ENCODE data around the gene UBAC2. TPM values are rescaled to one million over a fixed set of nuclear protein-coding genes. Genes with fewer than 3 reads are reported as not detected.

Gene UBAC2
- total RNA-seq, 4 donors from 2014 or later, result 67.3 to 111 (median 93.8) TPM

DNA sequence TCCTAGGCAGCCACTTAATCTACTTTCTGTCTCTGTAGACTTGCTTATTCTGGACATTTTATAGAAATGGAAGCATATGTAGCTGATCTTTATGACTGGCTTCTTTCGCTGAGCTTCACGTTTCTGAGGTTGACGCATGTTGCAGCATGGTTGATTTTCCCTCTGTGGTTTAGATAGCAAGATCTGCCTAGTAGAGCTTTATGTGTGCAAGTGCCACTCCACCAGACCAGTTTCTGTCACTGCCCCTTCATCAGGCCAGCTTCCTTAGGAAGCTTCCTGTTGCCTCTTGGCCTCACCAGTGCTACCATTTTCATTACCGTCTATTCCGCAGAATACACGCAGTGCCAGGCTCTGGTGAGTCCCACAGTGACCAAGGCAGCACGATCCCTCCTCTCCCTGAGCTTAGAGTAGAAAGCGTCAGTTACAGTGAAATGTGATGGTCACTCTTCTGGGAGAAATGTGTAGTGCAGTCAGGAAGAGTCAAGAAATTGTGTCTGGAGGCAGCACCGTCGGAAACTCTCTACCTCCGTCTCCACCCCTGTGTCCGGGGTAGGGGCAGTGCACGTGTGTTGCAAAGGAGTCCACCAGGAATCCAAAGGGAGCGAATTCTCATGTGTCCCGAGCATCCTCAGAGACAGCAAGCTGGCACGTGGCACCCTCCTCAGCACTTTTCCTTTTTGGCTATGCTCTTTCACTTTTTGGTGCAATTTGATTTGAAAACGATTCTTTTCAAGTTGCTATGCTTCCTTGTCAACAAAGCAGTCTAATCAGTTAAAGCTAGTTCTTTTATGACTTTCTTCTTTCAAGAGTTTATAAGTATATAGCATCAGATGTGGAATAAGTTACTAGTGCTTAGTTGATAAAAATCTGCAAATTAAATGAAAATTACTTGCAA, 151.9 kb downstream of the UBAC2 start:
- WGBS, result 85% methylated on average over 17 of the region's 17 CpGs
- Histone ChIP-seq H3K27ac (no peak overlapping the region), H3K36me3 (peaks cover 43% of the 10 kb centered on the region), H3K27me3 (no peaks in the 10 kb centered on the region), H3K4me1 (peaks cover 33% of the 10 kb centered on the region), H3K9me3 (no peaks in the 10 kb centered on the region), H3K4me3 (no peak overlapping the region)
- no peak for DNase-seq (ENCODE audit: low spot score in 2 of 2)
- TF ChIP-seq EP300 (IDR thresholded peaks at IDR 0.05) (no peak), POLR2A (IDR thresholded peaks at IDR 0.05) (no peak), POLR2AphosphoS5 (IDR thresholded peaks at IDR 0.05) (no peak)
- TF ChIP-seq, protein P1, sequence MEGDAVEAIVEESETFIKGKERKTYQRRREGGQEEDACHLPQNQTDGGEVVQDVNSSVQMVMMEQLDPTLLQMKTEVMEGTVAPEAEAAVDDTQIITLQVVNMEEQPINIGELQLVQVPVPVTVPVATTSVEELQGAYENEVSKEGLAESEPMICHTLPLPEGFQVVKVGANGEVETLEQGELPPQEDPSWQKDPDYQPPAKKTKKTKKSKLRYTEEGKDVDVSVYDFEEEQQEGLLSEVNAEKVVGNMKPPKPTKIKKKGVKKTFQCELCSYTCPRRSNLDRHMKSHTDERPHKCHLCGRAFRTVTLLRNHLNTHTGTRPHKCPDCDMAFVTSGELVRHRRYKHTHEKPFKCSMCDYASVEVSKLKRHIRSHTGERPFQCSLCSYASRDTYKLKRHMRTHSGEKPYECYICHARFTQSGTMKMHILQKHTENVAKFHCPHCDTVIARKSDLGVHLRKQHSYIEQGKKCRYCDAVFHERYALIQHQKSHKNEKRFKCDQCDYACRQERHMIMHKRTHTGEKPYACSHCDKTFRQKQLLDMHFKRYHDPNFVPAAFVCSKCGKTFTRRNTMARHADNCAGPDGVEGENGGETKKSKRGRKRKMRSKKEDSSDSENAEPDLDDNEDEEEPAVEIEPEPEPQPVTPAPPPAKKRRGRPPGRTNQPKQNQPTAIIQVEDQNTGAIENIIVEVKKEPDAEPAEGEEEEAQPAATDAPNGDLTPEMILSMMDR (IDR thresholded peaks at IDR 0.05), result no peak

DNA sequence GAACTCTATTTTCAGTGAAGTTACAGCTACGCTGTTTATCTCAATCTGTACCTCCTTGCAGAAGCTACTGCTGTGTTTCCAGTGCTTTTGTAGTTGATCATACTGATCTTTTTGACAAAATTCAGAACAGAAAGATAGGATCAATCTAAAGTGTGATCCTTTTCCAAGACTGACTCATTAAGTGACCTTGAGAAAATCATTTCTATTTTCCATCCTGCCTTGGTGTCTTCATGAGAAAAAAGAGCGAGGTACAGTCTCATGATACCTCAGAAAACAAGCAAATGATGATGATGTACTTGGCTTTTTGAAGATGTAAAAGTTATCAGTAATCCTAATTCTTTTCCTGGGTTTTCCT, 152.6 kb downstream of the UBAC2 start:
- no peak overlapping the region for H3K4me3 ChIP-seq
- H3K27me3 ChIP-seq, result no peaks in the 10 kb centered on the region
- DNase-seq (ENCODE audit: low spot score in 2 of 2), result no peak
- no peak overlapping the region for H3K27ac ChIP-seq
- 98% methylated on average over 2 of the region's 2 CpGs for WGBS
- H3K36me3 ChIP-seq, result peaks cover 42% of the 10 kb centered on the region
- H3K9me3 ChIP-seq, result no peaks in the 10 kb centered on the region
- TF ChIP-seq POLR2A (IDR thresholded peaks at IDR 0.05) (no peak), EP300 (IDR thresholded peaks at IDR 0.05) (no peak), POLR2AphosphoS5 (IDR thresholded peaks at IDR 0.05) (no peak)
- TF ChIP-seq, protein P1 (IDR thresholded peaks at IDR 0.05), result no peak
- H3K4me1 ChIP-seq, result peaks cover 33% of the 10 kb centered on the region

DNA sequence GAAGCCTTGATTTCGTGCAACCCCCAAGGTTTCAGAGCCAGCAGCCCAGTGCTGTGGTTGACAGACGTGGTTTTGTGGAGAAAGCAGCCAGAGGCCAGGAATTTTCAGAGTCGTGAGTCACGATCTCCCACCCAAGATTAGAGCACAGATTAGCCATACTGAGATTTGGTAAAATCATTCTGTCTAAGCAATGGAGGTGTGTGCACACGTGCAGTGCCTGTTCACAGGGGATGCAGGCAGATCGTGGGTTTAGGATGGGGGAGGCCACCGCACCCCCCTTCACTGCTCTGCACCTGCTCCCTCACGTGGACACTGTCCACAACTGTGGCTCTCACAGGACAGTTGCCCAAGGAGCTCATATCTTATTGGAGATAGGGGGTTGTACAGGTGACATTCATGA, 153.2 kb downstream of the UBAC2 start:
- no peak for DNase-seq (ENCODE audit: low spot score in 2 of 2)
- peak overlapping the region; percentile 53 for H3K27ac ChIP-seq
- H3K36me3 ChIP-seq, result peaks cover 41% of the 10 kb centered on the region
- 85% methylated on average over 8 of the region's 8 CpGs for WGBS
- H3K27me3 ChIP-seq, result no peaks in the 10 kb centered on the region
- TF ChIP-seq, protein P1 (IDR thresholded peaks at IDR 0.05), result no peak
- no peak for TF ChIP-seq POLR2AphosphoS5 (IDR thresholded peaks at IDR 0.05)
- TF ChIP-seq EP300 (IDR thresholded peaks at IDR 0.05), result no peak
- no peak for TF ChIP-seq POLR2A (IDR thresholded peaks at IDR 0.05)
- H3K4me3 ChIP-seq, result no peak overlapping the region
- H3K9me3 ChIP-seq, result no peaks in the 10 kb centered on the region
- peaks cover 33% of the 10 kb centered on the region for H3K4me1 ChIP-seq

DNA sequence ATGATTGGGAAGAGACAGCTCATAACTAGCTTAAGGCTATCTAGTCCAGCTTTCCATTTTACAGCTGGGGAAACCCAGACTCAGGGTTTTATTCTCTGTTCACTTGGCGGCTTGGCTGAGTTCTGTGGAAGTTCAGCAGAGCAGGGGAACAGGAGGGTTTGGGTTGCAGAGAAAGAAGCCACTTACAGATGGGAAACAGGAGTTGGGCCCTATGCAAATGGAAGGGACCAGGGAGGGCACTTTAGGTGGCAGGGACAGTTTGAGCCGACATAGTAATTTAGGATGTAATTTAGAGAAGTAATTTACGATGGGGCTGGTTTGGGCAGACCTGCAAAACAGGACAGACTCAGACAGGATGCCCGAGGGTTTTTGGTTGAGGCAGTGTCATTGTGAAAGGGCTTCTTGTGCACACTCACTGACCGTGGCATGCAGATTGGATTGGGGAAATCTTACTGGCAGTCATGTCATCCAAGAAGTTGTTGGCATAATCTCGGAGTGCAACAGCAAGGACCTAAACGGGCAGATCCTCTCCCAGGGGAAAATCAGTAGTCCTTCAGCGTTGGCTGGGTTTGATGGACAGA, 153.8 kb downstream of the UBAC2 start:
- DNase-seq (ENCODE audit: low spot score in 2 of 2), result no peak
- WGBS, result 35% methylated on average over 8 of the region's 8 CpGs
- Histone ChIP-seq H3K36me3 (peaks cover 39% of the 10 kb centered on the region), H3K4me1 (peaks cover 33% of the 10 kb centered on the region), H3K27me3 (no peaks in the 10 kb centered on the region), H3K27ac (peak overlapping the region; percentile 53), H3K4me3 (no peak overlapping the region), H3K9me3 (no peaks in the 10 kb centered on the region)
- TF ChIP-seq POLR2AphosphoS5 (IDR thresholded peaks at IDR 0.05) (peak in 2 of 3 donors; percentile 3 to 13), EP300 (IDR thresholded peaks at IDR 0.05) (no peak), POLR2A (IDR thresholded peaks at IDR 0.05) (no peak)
- TF ChIP-seq, protein P1 (IDR thresholded peaks at IDR 0.05), result no peak

Measured in suprapubic skin (tissue), 4 donors.